RWPE2 (cell line): ENCODE data around the gene TENM4.

Experiments
- ATAC-seq: fragments of 200-7000 bp; cut with Tn5 transposase; 3 replicates; pipeline ENCODE4 v1.9.1; 2021; ENCODE audit warnings: low read depth
- DNase-seq: peaks from one replicate; pipeline ENCODE4 v3.0.0-alpha.2; 2020; ENCODE audit warnings: low spot score
- H3K27ac ChIP-seq: fragments of 450-650 bp; 2 replicates; pipeline ENCODE4 v1.5.1; 2017; ENCODE audit warnings: mild to moderate bottlenecking; ENCODE audit not compliant: poor library complexity, severe bottlenecking
- H3K27me3 ChIP-seq: fragments of 250-450 bp; sonication (Bioruptor Pico); 2 replicates; pipeline ENCODE4 v1.5.1; 2021; ENCODE audit warnings: mild to moderate bottlenecking, moderate library complexity; ENCODE audit not compliant: insufficient read depth, poor library complexity, severe bottlenecking
- H3K36me3 ChIP-seq: fragments of 250-450 bp; sonication (Bioruptor Pico); 2 replicates; pipeline ENCODE4 v1.5.1; 2020; ENCODE audit warnings: low read depth, mild to moderate bottlenecking, moderate library complexity
- H3K4me1 ChIP-seq: fragments of 250-450 bp; sonication (Bioruptor Pico); 2 replicates; pipeline ENCODE4 v1.5.1; 2021; ENCODE audit warnings: mild to moderate bottlenecking, moderate library complexity; ENCODE audit not compliant: insufficient read depth, poor library complexity, severe bottlenecking
- H3K4me3 ChIP-seq: fragments of 250-450 bp; sonication (Bioruptor Pico); 2 replicates; pipeline ENCODE4 v1.5.1; 2021; ENCODE audit warnings: mild to moderate bottlenecking, moderate library complexity; ENCODE audit not compliant: severe bottlenecking
- H3K9me3 ChIP-seq: fragments of 250-450 bp; sonication (Bioruptor Pico); 2 replicates; pipeline ENCODE4 v1.5.1; 2021; ENCODE audit warnings: mild to moderate bottlenecking, moderate library complexity; ENCODE audit not compliant: severe bottlenecking
- CTCF ChIP-seq: fragments of 450-650 bp; IDR thresholded peaks from one replicate; pipeline ENCODE4 v1.5.1; 2017; ENCODE audit warnings: mild to moderate bottlenecking, moderate library complexity; ENCODE audit not compliant: poor library complexity, severe bottlenecking

Gene TENM4

GRCh38 chr11:78961247-78961646, 479.6 kb downstream of the TENM4 start:
- ATAC-seq = peak; percentile 98
- Histone ChIP-seq H3K4me1 (peaks cover 14% of the 10 kb centered on the region), H3K27me3 (no peaks in the 10 kb centered on the region)

GRCh38 chr11:78958444-78958843, 482.4 kb downstream of the TENM4 start:
- ATAC-seq (no peak), DNase-seq (no peak)
- Histone ChIP-seq H3K27ac (no peak overlapping the region), H3K4me3 (no peak overlapping the region), H3K36me3 (no peaks in the 10 kb centered on the region), H3K4me1 (peaks cover 14% of the 10 kb centered on the region), H3K9me3 (no peaks in the 10 kb centered on the region), H3K27me3 (no peaks in the 10 kb centered on the region)
- no peak for TF ChIP-seq CTCF

More at GRCh38 chr11:78961247-78961646, 479.6 kb downstream of the TENM4 start:
- Histone ChIP-seq H3K9me3 (no peaks in the 10 kb centered on the region), H3K4me3 (no peak overlapping the region), H3K27ac (peak overlapping the region; percentile 35), H3K36me3 (no peaks in the 10 kb centered on the region)
- no peak for DNase-seq
- peak; percentile 90 for TF ChIP-seq CTCF

- Histone ChIP-seq H3K9me3 (no peaks in the 10 kb centered on the region), H3K27ac (no peak overlapping the region), H3K27me3 (no peaks in the 10 kb centered on the region), H3K4me3 (no peak overlapping the region), H3K4me1 (peaks cover 14% of the 10 kb centered on the region), H3K36me3 (no peaks in the 10 kb centered on the region)
- DNase-seq (no peak), ATAC-seq (no peak)
- TF ChIP-seq CTCF = no peak
Measured at GRCh38 chr11:78957476-78958245, 483.2 kb downstream of the TENM4 start.

- H3K4me3 ChIP-seq = no peak overlapping the region
- H3K27me3 ChIP-seq = no peaks in the 10 kb centered on the region
- ATAC-seq = no peak
- no peaks in the 10 kb centered on the region for H3K36me3 ChIP-seq
- no peak for TF ChIP-seq CTCF
- no peaks in the 10 kb centered on the region for H3K9me3 ChIP-seq
- DNase-seq = no peak
- no peak overlapping the region for H3K27ac ChIP-seq
- peaks cover 10% of the 10 kb centered on the region for H3K4me1 ChIP-seq
Measured at GRCh38 chr11:78954696-78955095, 486.1 kb downstream of the TENM4 start.

GRCh38 chr11:78954261-78954660, 486.6 kb downstream of the TENM4 start:
- Histone ChIP-seq H3K4me3 (no peak overlapping the region), H3K27ac (no peak overlapping the region), H3K36me3 (no peaks in the 10 kb centered on the region), H3K9me3 (no peaks in the 10 kb centered on the region), H3K27me3 (no peaks in the 10 kb centered on the region), H3K4me1 (peaks cover 10% of the 10 kb centered on the region)
- TF ChIP-seq CTCF = no peak
- ATAC-seq (no peak), DNase-seq (no peak)
